ENCODE results near the gene TNRC6B.
A peak's percentile ranks its signal among the peaks of the same experiment; 100 is the strongest.

Gene TNRC6B

GRCh38 chr22:40329466-40329865, 151.7 kb downstream of the TNRC6B start:
- no peak for DNase-seq

GRCh38 chr22:40330086-40330485, 152.4 kb downstream of the TNRC6B start:
- no peak for DNase-seq

DNA sequence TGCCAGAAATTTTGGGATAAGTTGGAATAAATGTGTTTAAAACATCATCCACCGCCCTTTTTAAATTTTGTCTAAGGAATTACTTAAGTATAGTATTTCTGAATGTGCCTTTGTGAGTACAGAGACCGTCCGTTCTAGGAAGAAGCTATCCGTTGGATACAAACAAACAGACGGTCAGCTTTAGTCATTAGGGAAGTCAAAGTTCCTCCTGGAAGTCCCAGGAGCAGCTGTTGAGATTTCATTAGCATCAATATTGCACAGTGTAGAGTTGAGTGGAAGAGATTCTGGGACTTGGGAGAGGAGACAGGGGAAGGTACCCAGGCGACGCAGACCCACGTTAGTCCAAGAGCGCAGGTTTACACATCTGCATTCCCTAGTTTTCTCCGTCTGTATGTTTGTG, 152.9 kb downstream of the TNRC6B start:
- no peak for DNase-seq

GRCh38 chr22:40331706-40332105, 154.0 kb downstream of the TNRC6B start:
- DNase-seq, result no peak

- no peak for DNase-seq
Observed at GRCh38 chr22:40332319-40332781, 154.6 kb downstream of the TNRC6B start.

- no peak for DNase-seq
Observed at GRCh38 chr22:40334060-40334459, 156.3 kb downstream of the TNRC6B start.

DNA sequence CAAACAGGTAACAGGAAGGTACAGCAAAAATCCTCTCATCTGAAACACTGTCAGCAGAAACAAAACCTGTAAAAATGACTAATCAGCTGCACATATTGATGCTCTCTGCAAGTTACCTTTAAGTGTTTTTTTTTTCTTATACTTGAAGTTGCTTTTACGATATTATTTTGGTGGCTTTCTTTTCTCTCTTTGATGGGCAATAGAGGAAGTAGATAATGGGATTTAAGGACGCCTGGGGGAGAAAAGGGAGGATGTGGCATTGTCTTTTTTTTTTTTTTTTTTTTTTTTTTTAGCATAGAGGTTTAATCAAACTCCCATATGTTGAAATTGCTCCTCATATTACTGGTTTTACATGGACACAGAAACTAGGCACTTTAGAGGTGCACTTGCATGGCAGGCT, 157.2 kb downstream of the TNRC6B start:
- DNase-seq, result no peak

DNA sequence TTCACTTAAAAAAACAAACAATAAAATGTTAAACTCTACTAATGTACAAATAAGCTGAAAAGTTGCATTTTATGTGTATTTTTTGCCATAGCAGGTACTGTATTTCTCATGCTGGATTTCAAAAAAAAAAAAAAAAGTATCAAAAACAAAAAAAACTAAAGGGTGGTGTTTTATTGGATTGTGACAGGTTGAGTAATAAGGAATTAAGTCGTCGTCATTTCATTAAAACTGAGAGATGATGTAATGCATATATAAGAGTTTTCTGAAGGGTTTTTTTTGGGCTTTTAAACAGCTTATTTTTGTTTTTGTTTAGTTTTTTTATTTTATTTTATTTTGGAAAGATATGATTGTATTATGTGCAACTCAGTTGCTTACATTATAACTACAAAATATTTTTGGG, 157.6 kb downstream of the TNRC6B start:
- DNase-seq, result no peak

DNA sequence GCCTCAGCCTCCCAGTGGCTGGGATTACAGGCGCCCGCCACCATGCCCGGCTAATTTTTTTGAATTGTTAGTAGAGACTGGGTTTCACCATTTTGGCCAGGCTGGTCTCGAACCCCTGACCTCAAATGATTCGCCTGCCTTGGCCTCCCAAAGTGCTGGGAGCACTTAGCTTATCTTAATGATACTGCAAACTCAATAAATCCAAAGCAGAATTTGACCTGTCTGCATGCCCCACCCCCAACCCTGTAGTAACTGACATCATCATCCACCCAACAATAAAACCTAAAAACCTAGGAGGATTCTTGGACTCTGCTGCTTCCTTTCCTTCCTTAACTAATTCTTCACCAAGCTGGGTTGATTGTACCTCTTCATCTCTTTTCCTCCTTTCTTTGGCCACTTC, 162.3 kb downstream of the TNRC6B start:
- no peak for DNase-seq

GRCh38 chr22:40341604-40342003, 163.9 kb downstream of the TNRC6B start:
- no peak for DNase-seq

DNA sequence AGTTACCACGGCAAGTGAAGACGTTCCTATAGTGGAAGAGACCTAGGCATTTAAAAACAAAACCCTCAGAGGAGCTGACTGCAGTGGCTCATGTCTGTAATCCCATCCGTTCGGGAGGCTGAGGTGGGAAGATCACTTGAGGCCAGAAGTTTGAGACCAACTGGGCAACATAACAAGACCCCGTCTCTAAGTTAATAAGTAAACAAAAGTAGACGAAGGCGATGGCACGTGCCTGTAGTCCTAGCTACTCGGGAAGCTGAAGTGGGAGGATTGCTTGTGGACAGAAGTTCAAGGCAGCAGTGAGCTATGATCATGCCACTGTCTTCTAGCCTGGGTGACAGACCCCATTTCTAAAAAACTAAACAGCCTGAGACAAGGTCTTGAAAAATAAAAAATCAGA, 164.8 kb downstream of the TNRC6B start:
- no peak for DNase-seq

DNA sequence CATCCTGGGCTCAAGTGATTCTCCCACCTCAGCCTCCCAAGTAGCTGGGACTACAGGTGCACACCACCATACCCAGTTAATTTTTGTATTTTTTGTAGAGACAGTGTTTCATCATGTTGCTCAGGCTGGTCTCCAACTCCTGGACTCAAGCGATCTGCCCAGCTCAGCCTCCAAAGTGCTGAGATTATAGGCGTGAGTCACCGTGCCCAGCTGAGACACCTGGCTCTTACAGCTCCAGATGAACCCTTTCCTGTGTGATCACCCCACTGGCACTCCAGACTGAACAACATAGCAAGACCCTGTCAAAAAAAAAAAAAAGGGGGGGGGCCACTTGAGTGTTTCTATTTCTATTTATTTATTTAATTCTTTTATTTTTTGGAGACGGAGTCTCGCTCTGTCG, 167.5 kb downstream of the TNRC6B start:
- DNase-seq, result peak; percentile 41

DNA sequence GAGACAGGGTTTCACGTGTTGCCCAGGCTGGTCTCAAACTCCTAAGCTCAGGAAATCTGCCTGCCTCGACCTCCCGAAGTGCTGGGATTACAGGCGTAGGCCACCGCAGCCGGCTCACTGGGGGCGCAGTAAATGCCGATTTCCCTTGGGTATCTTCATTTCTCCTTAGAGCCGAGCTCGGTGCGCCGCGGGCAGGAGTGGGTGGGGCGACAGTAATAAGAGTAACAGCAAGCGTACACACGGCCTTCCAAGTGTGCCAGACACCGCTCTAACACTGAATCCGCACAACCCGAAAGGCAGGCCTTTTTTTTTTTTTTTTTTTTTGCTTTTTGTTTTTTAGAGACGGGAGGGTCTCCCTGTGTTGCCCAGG, 168.1 kb downstream of the TNRC6B start:
- DNase-seq, result peak; percentile 57

DNA sequence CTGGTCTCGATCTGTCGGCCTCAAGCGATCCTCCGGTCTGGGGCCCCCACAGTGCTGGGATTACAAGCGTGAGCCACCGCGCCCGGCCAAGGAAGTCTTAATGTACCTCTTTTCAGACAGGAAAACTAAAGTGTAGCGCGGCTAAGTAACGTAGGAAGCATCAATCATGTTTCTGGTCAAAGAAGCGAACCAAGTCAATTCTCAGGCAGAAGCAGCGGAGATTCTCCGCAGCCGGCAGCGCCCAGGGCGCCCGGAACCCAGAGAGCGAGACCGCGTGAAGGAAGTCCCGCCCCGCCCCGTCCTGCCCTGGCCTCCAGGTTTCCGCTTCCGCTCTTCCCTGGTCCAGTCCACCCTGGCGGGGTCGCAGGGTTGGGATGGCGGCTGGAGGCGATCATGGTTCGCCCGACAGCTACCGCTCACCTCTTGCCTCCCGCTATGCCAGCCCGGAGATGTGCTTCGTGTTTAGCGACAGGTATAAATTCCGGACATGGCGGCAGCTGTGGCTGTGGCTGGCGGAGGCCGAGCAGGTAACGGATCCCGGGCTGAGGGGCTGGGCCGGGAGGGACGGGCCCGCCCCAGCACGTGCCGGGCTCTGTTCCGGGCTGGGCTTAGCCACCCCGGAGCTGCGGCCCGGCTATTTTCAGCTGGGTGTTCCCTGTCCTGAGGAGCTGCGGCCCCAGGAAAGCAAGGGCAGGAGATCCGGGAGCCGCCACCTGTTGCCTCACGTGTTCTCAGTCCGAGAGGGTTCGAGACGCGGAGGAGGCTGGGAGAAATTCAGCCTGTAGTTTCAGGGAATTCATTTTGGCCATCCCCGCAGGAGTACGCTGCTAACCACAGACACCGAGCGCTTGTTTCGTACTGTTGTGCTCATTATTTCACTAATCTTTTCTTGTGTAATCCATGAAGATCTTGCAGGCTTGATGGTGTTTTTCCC, 168.7 kb downstream of the TNRC6B start, which contains the start of gene ADSL:
Gene ADSL (plus strand): TSS at position 316 of the 934 bp plus-strand sequence. CDS start 59 bp downstream, at position 375.
- peak; percentile 86 for DNase-seq

DNA sequence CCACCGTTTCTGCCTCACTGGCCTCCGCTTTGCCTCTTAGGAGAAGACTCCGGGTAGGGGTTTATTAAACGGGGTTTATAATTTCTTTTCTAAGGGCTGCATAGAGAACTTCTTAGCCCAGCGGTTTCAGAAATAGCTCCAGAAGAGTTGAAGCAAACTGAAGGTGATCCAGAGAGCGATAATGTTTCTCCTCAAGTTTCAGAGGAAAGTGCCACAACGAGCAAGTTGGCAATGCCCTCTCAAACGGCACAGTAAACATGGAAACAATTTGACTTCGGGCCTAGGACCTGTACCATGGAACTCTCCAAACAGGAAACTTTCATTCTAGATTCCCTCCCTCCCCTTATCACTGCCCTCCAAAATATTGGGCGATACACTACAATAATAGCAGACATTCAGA, 169.6 kb downstream of the TNRC6B start:
- DNase-seq, result no peak

GRCh38 chr22:40348025-40348658, 170.4 kb downstream of the TNRC6B start:
- peak; percentile 66 for DNase-seq

- no peak for DNase-seq
Observed at GRCh38 chr22:40352763-40353162, 175.0 kb downstream of the TNRC6B start.

- DNase-seq, result no peak
Observed at GRCh38 chr22:40361100-40361499, 183.4 kb downstream of the TNRC6B start.

DNA sequence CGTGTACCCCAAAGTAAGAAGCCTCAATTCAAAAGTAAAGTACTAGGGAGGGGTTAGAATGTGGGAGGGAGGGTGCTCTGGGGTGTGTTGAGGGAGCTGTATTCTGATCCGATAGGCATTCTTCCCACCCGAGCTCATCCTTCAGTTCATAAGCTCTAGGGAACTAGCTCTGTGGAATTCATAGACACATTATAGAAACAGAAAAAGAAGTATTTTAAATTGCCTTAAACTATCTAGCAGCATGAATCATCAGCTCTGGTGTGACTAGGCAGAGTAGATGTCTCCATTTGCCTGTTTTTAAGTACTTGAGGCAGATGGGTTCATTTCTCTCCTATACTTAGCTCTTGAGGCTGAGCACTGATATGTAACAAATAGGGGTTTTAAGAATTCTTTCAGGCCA, 185.3 kb downstream of the TNRC6B start:
- no peak for DNase-seq

DNA sequence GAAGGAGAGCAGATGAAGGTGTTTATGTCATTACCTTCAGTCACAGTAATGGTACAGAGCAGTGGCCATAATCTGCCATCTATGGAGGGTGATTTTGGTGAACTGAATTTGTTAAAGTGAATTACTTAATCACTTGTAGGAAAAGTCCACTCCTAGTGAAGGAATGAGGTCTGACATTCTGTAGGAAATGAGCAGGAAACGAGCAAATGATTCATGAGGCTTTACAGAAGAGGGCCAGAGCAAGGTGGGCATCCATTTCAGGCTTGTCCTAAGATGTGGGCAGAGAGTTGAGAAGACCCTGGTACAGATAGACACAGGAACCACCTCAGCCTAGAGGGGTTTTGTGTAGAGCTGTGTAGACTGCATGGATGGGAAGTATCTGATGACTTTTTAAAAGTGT, 186.7 kb downstream of the TNRC6B start:
- DNase-seq, result no peak

- no peak for DNase-seq
Observed at GRCh38 chr22:40366068-40366467, 188.3 kb downstream of the TNRC6B start.

DNA sequence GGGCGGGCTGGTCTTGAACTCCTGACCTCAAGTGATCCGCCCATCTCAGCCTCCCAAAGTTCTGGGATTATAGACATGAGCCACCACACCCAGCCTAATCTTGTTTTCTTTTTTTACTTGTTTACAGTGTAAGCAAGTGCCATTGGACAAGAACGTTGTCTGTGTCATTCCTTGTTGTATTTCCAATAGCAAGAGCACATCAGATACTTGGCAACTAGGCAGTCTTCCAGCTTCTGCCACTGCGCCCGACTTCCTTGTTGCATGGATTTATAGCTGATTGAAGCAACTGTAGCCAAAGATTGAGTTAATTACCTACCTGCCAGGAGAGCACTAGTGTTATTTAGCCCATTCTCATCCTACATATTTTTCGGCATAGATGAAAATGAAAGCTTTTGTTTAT, 189.6 kb downstream of the TNRC6B start:
- no peak for DNase-seq

DNA sequence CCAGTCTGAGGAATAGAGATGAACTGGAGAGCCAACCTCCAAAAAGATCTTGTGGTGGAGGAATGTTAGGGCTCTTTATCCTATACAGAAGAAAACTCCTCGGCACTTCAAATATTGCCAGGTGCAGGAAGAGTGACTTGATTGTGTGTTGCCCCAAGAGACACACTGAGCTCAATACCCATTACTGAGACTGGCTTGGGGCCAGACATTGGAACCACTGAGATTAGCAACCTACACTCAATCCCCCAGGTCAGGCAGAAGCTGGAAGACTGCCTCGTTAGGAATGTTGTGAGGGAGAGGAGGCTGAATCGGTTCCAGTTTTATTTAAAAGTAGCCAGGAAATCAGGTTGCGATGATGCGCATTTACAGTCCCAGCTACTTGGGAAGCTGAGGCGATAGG, 190.3 kb downstream of the TNRC6B start:
- DNase-seq, result no peak

GRCh38 chr22:40368836-40369235, 191.1 kb downstream of the TNRC6B start:
- DNase-seq, result no peak
